Measurements from ENCODE around the gene TBL1XR1.

TBL1XR1 gene

GRCh38 chr3:177208223-177208622 lies 10.9 kb upstream of the TBL1XR1 start:
- TF ChIP-seq FOXM1 (IDR thresholded peaks at IDR 0.05; ENCODE audit: borderline replicate concordance, low read depth) = no peak
- TF ChIP-seq EP300 (IDR thresholded peaks at IDR 0.05; ENCODE audit: borderline replicate concordance) = no peak
- TF ChIP-seq YY1 (IDR thresholded peaks at IDR 0.05; ENCODE audit: low read depth) = no peak
- TF ChIP-seq CEBPB (IDR thresholded peaks at IDR 0.05) = no peak
- no peak for TF ChIP-seq MAX (IDR thresholded peaks at IDR 0.05)
- no peak for TF ChIP-seq CREB1 (IDR thresholded peaks at IDR 0.05; ENCODE audit: low read depth)
- TF ChIP-seq EGR1 (IDR thresholded peaks at IDR 0.05) = no peak
- no peak for TF ChIP-seq USF1 (IDR thresholded peaks at IDR 0.05)
- TF ChIP-seq RAD21 (IDR thresholded peaks at IDR 0.05; ENCODE audit: low read depth) = no peak
- no peak for TF ChIP-seq TEAD4 (IDR thresholded peaks at IDR 0.05)
- TF ChIP-seq NFIC (IDR thresholded peaks at IDR 0.05) = no peak
- TF ChIP-seq ZBTB7A (IDR thresholded peaks at IDR 0.05; ENCODE audit: low read depth) = no peak
- no peak for TF ChIP-seq REST (IDR thresholded peaks at IDR 0.05; ENCODE audit: low read depth)
- no peak for TF ChIP-seq TAF1 (IDR thresholded peaks at IDR 0.05; ENCODE audit: low read depth)
- no peak for TF ChIP-seq TCF12 (IDR thresholded peaks at IDR 0.05; ENCODE audit: low read depth)

- TF ChIP-seq USF1 (IDR thresholded peaks at IDR 0.05) (no peak), TAF1 (IDR thresholded peaks at IDR 0.05; ENCODE audit: low read depth) (no peak)
Observed at GRCh38 chr3:177206936-177207335, 9.7 kb upstream of the TBL1XR1 start.

GRCh38 chr3:177203689-177204395 lies 6.6 kb upstream of the TBL1XR1 start:
- TF ChIP-seq TCF12 (IDR thresholded peaks at IDR 0.05; ENCODE audit: low read depth) (no peak), MAX (IDR thresholded peaks at IDR 0.05) (no peak), EGR1 (IDR thresholded peaks at IDR 0.05) (no peak), ZBTB7A (IDR thresholded peaks at IDR 0.05; ENCODE audit: low read depth) (no peak), REST (IDR thresholded peaks at IDR 0.05; ENCODE audit: low read depth) (no peak), YY1 (IDR thresholded peaks at IDR 0.05; ENCODE audit: low read depth) (no peak), TEAD4 (IDR thresholded peaks at IDR 0.05) (no peak), RAD21 (IDR thresholded peaks at IDR 0.05; ENCODE audit: low read depth) (no peak), NFIC (IDR thresholded peaks at IDR 0.05) (no peak)

- TF ChIP-seq MAX (IDR thresholded peaks at IDR 0.05) (no peak), USF1 (IDR thresholded peaks at IDR 0.05) (no peak), CREB1 (IDR thresholded peaks at IDR 0.05; ENCODE audit: low read depth) (no peak), TEAD4 (IDR thresholded peaks at IDR 0.05) (no peak)
Observed at GRCh38 chr3:177201700-177202397, 4.6 kb upstream of the TBL1XR1 start.

- TF ChIP-seq EP300 (IDR thresholded peaks at IDR 0.05; ENCODE audit: borderline replicate concordance) (no peak), MAX (IDR thresholded peaks at IDR 0.05) (no peak), RAD21 (IDR thresholded peaks at IDR 0.05; ENCODE audit: low read depth) (no peak), YY1 (IDR thresholded peaks at IDR 0.05; ENCODE audit: low read depth) (no peak), TCF12 (IDR thresholded peaks at IDR 0.05; ENCODE audit: low read depth) (no peak), CREB1 (IDR thresholded peaks at IDR 0.05; ENCODE audit: low read depth) (no peak), REST (IDR thresholded peaks at IDR 0.05; ENCODE audit: low read depth) (no peak), TAF1 (IDR thresholded peaks at IDR 0.05; ENCODE audit: low read depth) (no peak), ZBTB7A (IDR thresholded peaks at IDR 0.05; ENCODE audit: low read depth) (no peak), EGR1 (IDR thresholded peaks at IDR 0.05) (no peak)
Observed at GRCh38 chr3:177199206-177199760, 2.0 kb upstream of the TBL1XR1 start.

Measured in Ishikawa (cell line).